K562 (cell line): Measurements from ENCODE around the gene GORASP1. TPM values are rescaled to one million over a fixed set of nuclear protein-coding genes. Genes with fewer than 3 reads are reported as not detected.

Source experiments
- ARID1B ChIP-seq: fragments of 450-650 bp; IDR thresholded peaks from 2 replicates; pipeline ENCODE4 v1.6.1; 2016; ENCODE audit warnings: antibody characterized with exemption, mild to moderate bottlenecking, inconsistent platforms
- CTCFL ChIP-seq: IDR thresholded peaks from 2 replicates; pipeline ENCODE4 v1.6.1; 2011; ENCODE audit warnings: borderline replicate concordance, low read depth, mild to moderate bottlenecking, moderate library complexity, low read length; ENCODE audit not compliant: insufficient read depth, poor library complexity, severe bottlenecking
- DACH1 ChIP-seq: fragments of 450-650 bp; IDR thresholded peaks from 2 replicates; pipeline ENCODE4 v1.6.1; 2018; ENCODE audit not compliant: partially characterized antibody
- HCFC1 ChIP-seq: IDR thresholded peaks from 2 replicates; pipeline ENCODE4 v1.6.1; 2012; ENCODE audit warnings: low read depth, low read length, improper control_type of control experiment
- HINFP ChIP-seq: fragments of 450-650 bp; conservative IDR thresholded peaks from 2 replicates; pipeline ENCODE4 v1.6.1; 2016; ENCODE audit warnings: missing genetic modification characterization, low read depth, mild to moderate bottlenecking, control low read depth, missing compliant biosample characterization
- HNRNPL ChIP-seq: fragments of 200-400 bp; formaldehyde crosslinking; IDR thresholded peaks from 2 replicates; pipeline ENCODE4 v1.6.1; 2017; ENCODE audit warnings: low read depth, mild to moderate bottlenecking, low read length
- KLF1 ChIP-seq: fragments of 450-650 bp; IDR thresholded peaks from 2 replicates; pipeline ENCODE4 v1.6.1; 2016; ENCODE audit warnings: missing genetic modification characterization, missing compliant biosample characterization
- KLF10 ChIP-seq: fragments of 250-450 bp; sonication (Bioruptor Pico); IDR thresholded peaks from 2 replicates; pipeline ENCODE4 v1.6.1; 2021; ENCODE audit warnings: matching md5 sums
- MTA2 ChIP-seq: fragments of 450-650 bp; IDR thresholded peaks from 2 replicates; pipeline ENCODE4 v1.6.1; 2016; ENCODE audit warnings: low read depth
- NR4A1 ChIP-seq, 2 experiments: fragments of 250-450 bp in 1 of 2; fragments of 450-650 bp in 1 of 2; sonication (Bioruptor Pico) in 1 of 2; IDR thresholded peaks; 2 replicates each; pipeline versions ENCODE4 v1.4.0 to v1.6.1; 2016 to 2020; ENCODE audit warnings: mild to moderate bottlenecking in 2 of 2, missing compliant biosample characterization in 1 of 2, missing genetic modification characterization in 1 of 2, moderate library complexity in 1 of 2
- POU5F1 ChIP-seq: fragments of 150-350 bp; IDR thresholded peaks from 2 replicates; pipeline ENCODE4 v1.6.1; 2014; ENCODE audit warnings: borderline replicate concordance, low read length, low read depth, mild to moderate bottlenecking; ENCODE audit not compliant: partially characterized antibody
- PYGO2 ChIP-seq: fragments of 450-650 bp; IDR thresholded peaks from 2 replicates; pipeline ENCODE4 v1.6.1; 2016; ENCODE audit warnings: mild to moderate bottlenecking, missing genetic modification characterization, moderate library complexity, missing compliant biosample characterization
- RBM39 ChIP-seq: fragments of 200-400 bp; formaldehyde crosslinking; optimal IDR thresholded peaks from 2 replicates; pipeline ENCODE3; 2018; ENCODE audit warnings: low read depth, low read length
- RFX5 ChIP-seq: IDR thresholded peaks from 2 replicates; pipeline ENCODE4 v1.6.1; 2011; ENCODE audit warnings: low read depth, mild to moderate bottlenecking, improper control_type of control experiment, low read length
- SIRT6 ChIP-seq: IDR thresholded peaks from one replicate; pipeline ENCODE4 v1.6.1; 2012; ENCODE audit warnings: low read depth, mild to moderate bottlenecking, control low read depth, inconsistent platforms, low read length, moderate library complexity
- ZBTB34 ChIP-seq: fragments of 250-450 bp; sonication (Bioruptor Pico); IDR thresholded peaks from 2 replicates; pipeline ENCODE4 v1.8.0; 2021; ENCODE audit warnings: mild to moderate bottlenecking, moderate library complexity
- ZNF174 ChIP-seq: fragments of 250-450 bp; sonication (Bioruptor Pico); IDR thresholded peaks from 2 replicates; pipeline ENCODE4 v1.4.0; 2020; ENCODE audit warnings: mild to moderate bottlenecking
- ZNF232 ChIP-seq: sonication (generic); formaldehyde crosslinking; IDR thresholded peaks from 2 replicates; pipeline ENCODE4 v1.8.0; 2022; ENCODE audit warnings: mild to moderate bottlenecking, missing genetic modification reagents
- ZNF507 ChIP-seq: conservative IDR thresholded peaks from 2 replicates; pipeline ENCODE4 v1.6.1; 2017; ENCODE audit warnings: missing genetic modification characterization, missing compliant biosample characterization
- ZNF668 ChIP-seq: fragments of 250-450 bp; sonication (Bioruptor Pico); IDR thresholded peaks from 2 replicates; pipeline ENCODE4 v1.8.0; 2022; ENCODE audit warnings: mild to moderate bottlenecking, inconsistent platforms
- polyA plus RNA-seq, 8 experiments: library from polyadenylated mRNA; depleted of rRNA in 4 of 8; stranded (reverse) in 5 of 8; unstranded in 3 of 8; fragments of >200 nt; fragmentation: Nextera tagmentation in 2 of 8; fragmentation: Illumina TruSeq in 1 of 8; extraction: Ambion mirVana in 2 of 8; extraction: Trizol in 1 of 8; gene quantifications; 2 replicates each; pipeline versions ENCODE4 v1.2.1 to v1.2.3, GENCODE V29; 2011 to 2014; ENCODE audit warnings: inconsistent platforms in 1 of 8, missing spikeins in 1 of 8
- total RNA-seq, 7 experiments: library from RNA; depleted of rRNA in 6 of 7; stranded (reverse); fragments of >200 nt in 6 of 7; fragmentation: Illumina TruSeq in 2 of 7; extraction: Trizol in 2 of 7; gene quantifications; 2 replicates each; pipeline versions ENCODE4 v1.2.1 to v1.2.3, GENCODE V29; 2011 to 2021; ENCODE audit warnings: low replicate concordance in 1 of 7
- TF ChIP-seq, protein P1 (sequence below): sonication (generic); formaldehyde crosslinking; IDR thresholded peaks from 2 replicates; pipeline ENCODE4 v1.8.0; 2022; ENCODE audit warnings: missing genetic modification reagents, mild to moderate bottlenecking, borderline replicate concordance

The GORASP1 gene
- total and polyA plus RNA-seq, 9 of the 15 experiments (the other 6 are each of a cell fraction or from before 2014, with no cell fraction given), result 8.4 to 87.9 (median 67.6) TPM

DNA sequence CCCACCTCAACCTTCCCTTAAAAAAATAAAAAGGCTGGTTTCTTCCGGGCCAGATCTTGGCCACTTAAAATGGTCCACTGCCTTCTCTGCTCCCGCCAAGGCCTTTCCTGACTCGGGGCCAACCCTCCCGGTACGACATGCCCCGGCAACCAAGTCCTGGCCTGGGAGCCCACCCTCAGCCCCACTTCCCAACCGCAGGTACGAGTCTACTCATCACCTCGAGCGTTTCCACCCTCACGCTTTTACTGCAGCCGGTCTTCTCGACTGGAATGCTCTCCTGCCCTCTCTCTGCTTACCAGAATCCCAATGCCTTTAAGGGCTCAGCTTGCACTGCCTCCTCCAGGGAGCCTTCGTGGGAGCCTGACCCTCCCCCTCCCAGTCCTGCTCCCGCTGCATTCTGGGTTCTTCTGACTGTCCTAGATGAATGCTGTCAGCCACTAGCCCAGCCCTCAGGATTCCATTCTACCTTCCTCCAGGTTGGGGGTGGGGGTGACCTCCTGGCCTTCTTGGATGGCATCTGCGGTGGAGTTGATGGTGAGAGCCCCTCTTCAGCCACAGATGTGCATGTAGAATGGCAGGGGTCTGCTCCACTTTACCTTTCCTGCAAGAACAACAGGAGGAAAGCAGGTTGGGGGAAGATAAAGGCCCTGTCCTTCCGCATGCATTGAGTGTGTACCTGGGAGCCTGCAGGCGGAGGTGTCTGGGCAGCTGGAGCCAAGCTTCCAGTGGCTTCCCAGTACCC is 47.0 kb upstream of the GORASP1 start (continued):
- TF ChIP-seq CTCFL (no peak), ZBTB34 (CRISPR knock-in tag) (no peak), ARID1B (peak; percentile 45), POU5F1 (no peak), PYGO2 (no peak), RFX5 (no peak), ZNF668 (CRISPR knock-in tag) (no peak), HNRNPL (no peak), MTA2 (peak; percentile 19; the same call in 1 of the 2 replicates), DACH1 (no peak), ZNF507 (tag) (no peak), ZNF174 (CRISPR knock-in tag) (no peak), RBM39 (no peak), KLF10 (no peak), ZNF232 (CRISPR knock-in tag) (no peak), HCFC1 (no peak), KLF1 (no peak), SIRT6 (no peak), NR4A1 (CRISPR knock-in tag; IDR thresholded peaks at IDR 0.05) (no peak), NR4A1 (tag; IDR thresholded peaks at IDR 0.05) (no peak), HINFP (tag) (no peak)
- TF ChIP-seq, protein P1, sequence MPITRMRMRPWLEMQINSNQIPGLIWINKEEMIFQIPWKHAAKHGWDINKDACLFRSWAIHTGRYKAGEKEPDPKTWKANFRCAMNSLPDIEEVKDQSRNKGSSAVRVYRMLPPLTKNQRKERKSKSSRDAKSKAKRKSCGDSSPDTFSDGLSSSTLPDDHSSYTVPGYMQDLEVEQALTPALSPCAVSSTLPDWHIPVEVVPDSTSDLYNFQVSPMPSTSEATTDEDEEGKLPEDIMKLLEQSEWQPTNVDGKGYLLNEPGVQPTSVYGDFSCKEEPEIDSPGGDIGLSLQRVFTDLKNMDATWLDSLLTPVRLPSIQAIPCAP, result no peak
